Upper lobe of left lung (tissue), 6 donors: ENCODE data around the gene HVCN1. TPM values are rescaled to one million over a fixed set of nuclear protein-coding genes. Genes with fewer than 3 reads are reported as not detected.

Experiments used
- ATAC-seq, 2 donors: fragments of 200-7000 bp; cut with Tn5 transposase; one replicate each; pipeline ENCODE4 v1.9.1; 2022; ENCODE audit warnings: mild to moderate bottlenecking in 2 of 2, moderate library complexity in 2 of 2; ENCODE audit not compliant: low FRiP score in 2 of 2
- DNase-seq, 2 donors: peaks; one replicate each; pipeline ENCODE4 v3.0.0-alpha.2; 2019 to 2020
- H3K27ac ChIP-seq, 4 donors: fragments of 200-600 bp; sonication (generic); one replicate each; pipeline ENCODE4 v1.5.1; 2016 to 2019
- H3K27me3 ChIP-seq, 4 donors: fragments of 200-600 bp; sonication (generic); one replicate each; pipeline ENCODE4 v1.5.1; 2017 to 2019
- H3K36me3 ChIP-seq, 4 donors: fragments of 200-600 bp; sonication (generic); one replicate each; pipeline ENCODE4 v1.5.1; 2016 to 2019
- H3K4me1 ChIP-seq, 4 donors: fragments of 200-600 bp; sonication (generic); one replicate each; pipeline ENCODE4 v1.5.1; 2018 to 2019
- H3K4me3 ChIP-seq, 4 donors: fragments of 200-600 bp; sonication (generic); one replicate each; pipeline ENCODE4 v1.5.1; 2017 to 2019; ENCODE audit warnings: mild to moderate bottlenecking in 2 of 4, moderate library complexity in 1 of 4
- H3K9me3 ChIP-seq, 4 donors: fragments of 200-600 bp; sonication (generic); one replicate each; pipeline ENCODE4 v1.5.1; 2018 to 2019
- EP300 ChIP-seq, 4 donors: sonication (generic); formaldehyde crosslinking; IDR thresholded peaks; one replicate each; pipeline ENCODE4 v1.5.1; 2017; ENCODE audit warnings: antibody characterized with exemption in 4 of 4, control low read depth in 2 of 4
- POLR2A ChIP-seq, 4 donors: fragments of 450-650 bp; IDR thresholded peaks; one replicate each; pipeline ENCODE4 v1.5.1; 2016 to 2017; ENCODE audit warnings: antibody characterized with exemption in 4 of 4, mild to moderate bottlenecking in 2 of 4
- POLR2AphosphoS5 ChIP-seq, 2 donors: sonication (generic); formaldehyde crosslinking; IDR thresholded peaks; one replicate each; pipeline ENCODE4 v1.5.1; 2017; ENCODE audit warnings: antibody characterized with exemption in 2 of 2
- WGBS, 2 donors: methylation state at CpG; one replicate each; pipeline ENCODE4 v1.1.5; 2017 to 2018; 5-methylcytosine and 5-hydroxymethylcytosine counted together
- total RNA-seq, 6 donors: library from RNA; depleted of rRNA in 4 of 6; stranded (reverse); fragments of >200 nt in 4 of 6; gene quantifications; one replicate each; pipeline versions ENCODE4 v1.1.0 to v1.2.1, GENCODE V29; 2016 to 2021
- TF ChIP-seq, protein P1 (sequence below), 6 experiments: fragments of 450-650 bp in 4 of 6; fragments of 200-600 bp in 2 of 6; sonication (generic) in 2 of 6; IDR thresholded peaks; one replicate each; pipeline ENCODE4 v1.5.1; 2016 to 2019; ENCODE audit warnings: antibody characterized with exemption in 6 of 6
- donor health status: DM: no; HTN: no; CAD: no; lungs with moderate emphysema.
- donor health status: DM: no; HTN: yes; CAD: no; lungs with severe emphysema.

The HVCN1 gene
- total RNA-seq, 6 donors from 2014 or later: 5.8 to 29.2 (median 15.5) TPM

DNA sequence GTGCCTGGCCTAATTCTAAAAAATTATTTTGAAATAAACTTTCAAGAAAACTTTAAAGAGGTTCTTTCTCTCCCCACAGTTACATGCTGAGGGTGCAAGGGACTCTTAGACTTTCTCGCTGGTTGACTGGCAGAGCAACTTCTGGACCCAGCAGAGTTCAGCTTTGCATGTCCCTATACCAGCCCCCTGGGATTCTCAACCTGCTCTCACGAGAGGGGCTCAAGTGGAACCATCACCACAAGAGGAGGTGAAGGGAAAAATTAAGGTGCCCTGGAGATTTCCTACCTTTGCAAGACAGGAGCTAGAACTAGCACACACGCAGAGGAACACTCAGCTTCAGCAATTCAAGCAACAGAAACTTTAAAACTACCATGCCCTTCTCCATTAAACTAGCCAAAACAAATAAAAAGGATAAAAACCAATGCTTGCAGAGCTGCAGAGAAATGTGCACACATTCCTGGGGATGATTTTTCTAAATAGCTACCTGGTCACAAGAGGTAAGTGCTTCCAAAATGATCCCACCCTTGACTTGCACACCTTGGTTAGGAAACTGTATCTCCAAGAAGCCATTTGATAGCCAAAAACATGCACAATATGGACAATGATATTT, 2.5 kb downstream of the HVCN1 start:
- Histone ChIP-seq H3K27ac (no peak overlapping the region), H3K9me3 (no peaks in the 10 kb centered on the region), H3K4me3 (no peak overlapping the region), H3K27me3 (peaks cover 0 to 6% (median 0%) of the 10 kb centered on the region in 4 donors), H3K4me1 (peaks cover 14 to 26% (median 23%) of the 10 kb centered on the region in 4 donors), H3K36me3 (peaks cover 0 to 4% (median 0%) of the 10 kb centered on the region in 4 donors)
- ATAC-seq (no peak), DNase-seq (no peak)
- no peak for TF ChIP-seq POLR2A (IDR thresholded peaks at IDR 0.05)
- TF ChIP-seq, protein P1, sequence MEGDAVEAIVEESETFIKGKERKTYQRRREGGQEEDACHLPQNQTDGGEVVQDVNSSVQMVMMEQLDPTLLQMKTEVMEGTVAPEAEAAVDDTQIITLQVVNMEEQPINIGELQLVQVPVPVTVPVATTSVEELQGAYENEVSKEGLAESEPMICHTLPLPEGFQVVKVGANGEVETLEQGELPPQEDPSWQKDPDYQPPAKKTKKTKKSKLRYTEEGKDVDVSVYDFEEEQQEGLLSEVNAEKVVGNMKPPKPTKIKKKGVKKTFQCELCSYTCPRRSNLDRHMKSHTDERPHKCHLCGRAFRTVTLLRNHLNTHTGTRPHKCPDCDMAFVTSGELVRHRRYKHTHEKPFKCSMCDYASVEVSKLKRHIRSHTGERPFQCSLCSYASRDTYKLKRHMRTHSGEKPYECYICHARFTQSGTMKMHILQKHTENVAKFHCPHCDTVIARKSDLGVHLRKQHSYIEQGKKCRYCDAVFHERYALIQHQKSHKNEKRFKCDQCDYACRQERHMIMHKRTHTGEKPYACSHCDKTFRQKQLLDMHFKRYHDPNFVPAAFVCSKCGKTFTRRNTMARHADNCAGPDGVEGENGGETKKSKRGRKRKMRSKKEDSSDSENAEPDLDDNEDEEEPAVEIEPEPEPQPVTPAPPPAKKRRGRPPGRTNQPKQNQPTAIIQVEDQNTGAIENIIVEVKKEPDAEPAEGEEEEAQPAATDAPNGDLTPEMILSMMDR (IDR thresholded peaks at IDR 0.05): no peak
- TF ChIP-seq POLR2AphosphoS5 (IDR thresholded peaks at IDR 0.05): no peak
- TF ChIP-seq EP300 (IDR thresholded peaks at IDR 0.05): no peak
- 93% methylated on average over 3 of the region's 3 CpGs for WGBS, 2 donors

DNA sequence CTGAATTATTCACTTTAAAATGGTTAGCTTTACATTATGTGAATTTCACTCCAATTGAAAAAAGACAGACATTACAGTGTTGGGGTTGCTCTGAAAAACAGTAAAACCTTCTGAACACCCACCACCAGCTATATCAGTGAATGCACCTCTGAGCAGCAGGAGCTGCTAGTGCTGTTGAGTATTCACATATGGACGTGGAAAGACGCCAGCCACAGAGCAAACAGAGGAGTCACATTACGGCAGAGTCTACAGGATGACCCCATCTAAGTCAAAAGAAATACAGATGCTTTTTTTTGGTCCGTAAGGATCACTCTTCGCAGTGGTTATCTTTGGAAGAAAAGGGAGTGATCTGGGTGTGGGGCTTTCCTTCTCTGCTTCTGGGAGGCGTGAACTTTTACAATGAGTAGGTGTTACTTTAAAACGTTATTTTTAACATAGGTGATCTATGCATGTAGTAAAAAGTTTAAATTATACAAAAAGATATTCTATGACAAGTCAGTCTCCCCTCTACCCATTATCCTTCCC, 4.5 kb downstream of the HVCN1 start:
- DNase-seq: no peak
- H3K36me3 ChIP-seq: peaks cover 0 to 4% (median 0%) of the 10 kb centered on the region in 4 donors
- H3K9me3 ChIP-seq: no peaks in the 10 kb centered on the region
- no peak overlapping the region for H3K4me3 ChIP-seq
- no peak overlapping the region for H3K27ac ChIP-seq
- 74 to 79% methylated on average over 7 of the region's 7 CpGs for WGBS, 2 donors
- no peak for TF ChIP-seq POLR2A (IDR thresholded peaks at IDR 0.05)
- ATAC-seq: no peak
- peaks cover 0 to 6% (median 0%) of the 10 kb centered on the region in 4 donors for H3K27me3 ChIP-seq
- peaks cover 7 to 19% (median 16%) of the 10 kb centered on the region in 4 donors for H3K4me1 ChIP-seq

DNA sequence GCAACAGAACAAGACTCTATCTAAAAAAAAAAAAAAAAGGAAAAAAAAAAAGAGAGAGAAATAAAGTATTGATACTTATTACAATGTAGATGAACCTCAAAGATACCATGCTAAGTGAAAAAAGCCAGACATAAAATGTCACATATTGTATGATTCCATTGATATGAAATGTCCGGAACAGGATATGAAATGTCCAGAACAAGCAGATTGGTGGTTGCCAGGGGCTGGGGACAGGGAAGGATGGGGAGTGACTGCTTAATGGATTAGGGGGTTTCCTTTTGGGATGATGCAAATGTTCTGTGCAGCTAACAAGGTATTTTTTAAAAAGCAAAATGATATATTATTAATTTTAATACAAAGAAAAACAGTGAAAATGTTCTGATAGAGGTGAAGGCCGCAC, 5.0 kb downstream of the HVCN1 start:
- ATAC-seq: no peak
- WGBS, 2 donors: 97 to 98% methylated on average over 2 of the region's 2 CpGs
- TF ChIP-seq EP300 (IDR thresholded peaks at IDR 0.05): no peak
- TF ChIP-seq, protein P1 (IDR thresholded peaks at IDR 0.05): no peak
- Histone ChIP-seq H3K27me3 (peaks cover 0 to 5% (median 0%) of the 10 kb centered on the region in 4 donors), H3K4me1 (peaks cover 6 to 16% (median 12%) of the 10 kb centered on the region in 4 donors), H3K27ac (no peak overlapping the region), H3K9me3 (no peaks in the 10 kb centered on the region), H3K4me3 (no peak overlapping the region), H3K36me3 (peaks cover 0 to 4% (median 0%) of the 10 kb centered on the region in 4 donors)
- DNase-seq: no peak

DNA sequence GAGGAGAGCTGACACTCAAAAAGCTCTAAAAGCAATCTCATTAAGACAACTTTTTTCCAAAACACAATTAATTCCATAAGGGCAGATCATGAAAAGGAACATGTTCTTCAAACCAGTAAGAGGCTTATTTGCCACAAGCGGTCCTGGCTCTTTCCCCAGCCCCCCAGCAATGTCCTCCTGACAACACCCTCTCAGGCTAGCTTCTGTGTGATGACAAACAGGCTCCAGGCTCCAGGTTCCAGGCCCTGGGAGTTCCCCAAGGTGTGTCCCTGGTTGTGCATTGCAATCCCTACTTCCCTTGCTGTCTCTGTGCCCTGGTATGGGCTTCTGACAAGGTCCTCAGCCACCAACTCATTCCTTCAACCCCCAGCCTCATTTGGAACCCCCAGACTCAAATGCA, 8.9 kb downstream of the HVCN1 start:
- peaks cover 0 to 11% (median 2%) of the 10 kb centered on the region in 4 donors for H3K4me1 ChIP-seq
- no peak overlapping the region for H3K4me3 ChIP-seq
- peaks cover 0 to 4% (median 0%) of the 10 kb centered on the region in 4 donors for H3K36me3 ChIP-seq
- TF ChIP-seq, protein P1 (IDR thresholded peaks at IDR 0.05): no peak
- TF ChIP-seq POLR2A (IDR thresholded peaks at IDR 0.05) (no peak), POLR2AphosphoS5 (IDR thresholded peaks at IDR 0.05) (no peak), EP300 (IDR thresholded peaks at IDR 0.05) (no peak)
- no peaks in the 10 kb centered on the region for H3K9me3 ChIP-seq
- 73 to 94% methylated on average over 1 of the region's 1 CpG for WGBS, 2 donors
- ATAC-seq: no peak
- DNase-seq: no peak
- H3K27me3 ChIP-seq: no peaks in the 10 kb centered on the region
- H3K27ac ChIP-seq: no peak overlapping the region

DNA sequence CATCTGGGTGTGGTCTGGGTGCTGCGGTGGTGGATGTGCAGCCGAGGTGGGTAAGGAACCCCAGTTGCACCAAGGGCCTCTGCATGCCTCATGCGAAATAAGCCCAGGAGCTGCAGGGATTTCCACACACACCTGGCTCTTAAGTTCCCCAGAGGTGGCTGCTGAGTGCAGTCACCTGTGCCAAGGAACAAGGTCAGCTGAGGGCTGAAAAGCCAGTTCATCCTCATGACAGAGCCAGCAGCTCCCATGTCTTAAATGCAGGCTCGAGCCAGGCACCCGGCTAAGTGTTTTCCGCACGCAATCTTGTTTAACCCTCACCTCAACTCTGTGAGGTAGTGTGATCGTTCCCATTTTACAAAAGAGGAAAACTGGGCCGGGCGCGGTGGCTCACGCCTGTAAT, 9.7 kb downstream of the HVCN1 start:
- TF ChIP-seq POLR2A (IDR thresholded peaks at IDR 0.05) (no peak), POLR2AphosphoS5 (IDR thresholded peaks at IDR 0.05) (no peak), EP300 (IDR thresholded peaks at IDR 0.05) (no peak)
- TF ChIP-seq, protein P1 (IDR thresholded peaks at IDR 0.05): no peak
- Histone ChIP-seq H3K9me3 (no peaks in the 10 kb centered on the region), H3K4me3 (no peak overlapping the region), H3K36me3 (peaks cover 0 to 4% (median 0%) of the 10 kb centered on the region in 4 donors), H3K4me1 (peaks cover 0 to 11% (median 2%) of the 10 kb centered on the region in 4 donors), H3K27me3 (no peaks in the 10 kb centered on the region), H3K27ac (no peak overlapping the region)
- no peak for DNase-seq
- ATAC-seq: no peak
- WGBS, 2 donors: 91 to 92% methylated on average over 10 to 12 of the region's 12 CpGs
